SU-DHL-6 (cell line): ENCODE results near the gene ZNF496.

Source experiments
- EZH2phosphoT487 ChIP-seq: fragments of 200-600 bp; sonication (generic), shearing (Covaris generic); conservative IDR thresholded peaks from 2 replicates; pipeline ENCODE4 v1.6.1; 2018; ENCODE audit warnings: mild to moderate bottlenecking, antibody characterized with exemption, low read length, moderate library complexity, mixed read lengths
- TF ChIP-seq, protein P1 (sequence below): fragments of 200-600 bp; sonication (generic); IDR thresholded peaks from one replicate; pipeline ENCODE4 v1.5.1; 2017; ENCODE audit warnings: antibody characterized with exemption, mild to moderate bottlenecking, low read length, moderate library complexity; ENCODE audit not compliant: insufficient read depth, poor library complexity, severe bottlenecking

DNA sequence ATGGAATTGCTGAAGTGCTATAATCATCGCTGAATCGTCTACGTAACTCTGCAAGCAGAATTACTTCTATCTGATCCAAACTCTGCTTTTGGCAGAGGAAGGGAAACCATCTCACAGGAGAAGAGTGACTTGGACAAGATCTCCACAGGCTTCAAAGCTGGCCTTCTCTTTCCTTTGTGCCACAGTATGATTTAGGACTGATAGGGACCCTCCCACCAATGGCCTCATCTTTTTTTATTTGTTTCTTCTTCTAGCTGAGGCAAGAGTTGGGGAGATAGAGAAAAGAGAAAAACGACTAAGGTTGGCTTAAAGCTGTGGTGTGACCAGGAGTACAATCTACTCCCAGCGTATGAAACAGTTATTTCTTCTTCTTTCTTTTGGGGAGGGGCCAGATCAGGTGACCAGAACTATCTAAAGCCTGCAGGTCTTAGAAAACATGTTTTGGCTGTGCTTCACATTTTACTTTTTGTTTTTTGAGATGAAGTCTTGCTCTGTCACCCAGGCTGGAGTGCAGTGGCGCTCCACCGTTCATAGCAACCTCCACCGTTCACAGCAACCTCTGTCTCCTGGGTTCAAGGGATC is 35.0 kb downstream of the ZNF496 start:
- TF ChIP-seq, protein P1, sequence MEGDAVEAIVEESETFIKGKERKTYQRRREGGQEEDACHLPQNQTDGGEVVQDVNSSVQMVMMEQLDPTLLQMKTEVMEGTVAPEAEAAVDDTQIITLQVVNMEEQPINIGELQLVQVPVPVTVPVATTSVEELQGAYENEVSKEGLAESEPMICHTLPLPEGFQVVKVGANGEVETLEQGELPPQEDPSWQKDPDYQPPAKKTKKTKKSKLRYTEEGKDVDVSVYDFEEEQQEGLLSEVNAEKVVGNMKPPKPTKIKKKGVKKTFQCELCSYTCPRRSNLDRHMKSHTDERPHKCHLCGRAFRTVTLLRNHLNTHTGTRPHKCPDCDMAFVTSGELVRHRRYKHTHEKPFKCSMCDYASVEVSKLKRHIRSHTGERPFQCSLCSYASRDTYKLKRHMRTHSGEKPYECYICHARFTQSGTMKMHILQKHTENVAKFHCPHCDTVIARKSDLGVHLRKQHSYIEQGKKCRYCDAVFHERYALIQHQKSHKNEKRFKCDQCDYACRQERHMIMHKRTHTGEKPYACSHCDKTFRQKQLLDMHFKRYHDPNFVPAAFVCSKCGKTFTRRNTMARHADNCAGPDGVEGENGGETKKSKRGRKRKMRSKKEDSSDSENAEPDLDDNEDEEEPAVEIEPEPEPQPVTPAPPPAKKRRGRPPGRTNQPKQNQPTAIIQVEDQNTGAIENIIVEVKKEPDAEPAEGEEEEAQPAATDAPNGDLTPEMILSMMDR: no peak
- no peak for TF ChIP-seq EZH2phosphoT487
